IMR-90 (cell line): Measurements from ENCODE around the gene MYNN. TPM values are rescaled to one million over a fixed set of nuclear protein-coding genes. Genes with fewer than 3 reads are reported as not detected.

ENCODE experiments used
- ATAC-seq: fragments of 200-7000 bp; cut with Tn5 transposase; 2 replicates; pipeline ENCODE4 v1.9.1; 2020; ENCODE audit warnings: low read depth, mild to moderate bottlenecking, moderate library complexity
- BruUV-seq: library from RNA; stranded (reverse); fragments of 400-500 nt; replicated peaks from 2 replicates; lab custom pipeline; 2021; lab: Mats Ljungman, UMichigan
- CTCF ChIA-PET: fragments of 300-600 bp; formaldehyde crosslinking; extraction: SDS; loops from one replicate; lab custom pipeline; 2021; ENCODE audit warnings: antibody characterized with exemption; lab: Yijun Ruan, JAX
- POLR2A ChIA-PET: fragments of 300-600 bp; sonication (Branson Sonifier 250); formaldehyde crosslinking; loops from one replicate; lab custom pipeline; 2022; ENCODE audit warnings: antibody characterized with exemption; ENCODE audit not compliant: unreplicated experiment; lab: Charles Lee
- DNase-seq: peaks from one replicate; pipeline ENCODE4 v3.0.0; 2013
- H2AFZ ChIP-seq: replicated peaks from 2 replicates; pipeline ENCODE3; 2013; ENCODE audit warnings: low read length, mild to moderate bottlenecking; ENCODE audit not compliant: poor library complexity
- H2AK5ac ChIP-seq: 2 replicates; pipeline ENCODE4 v1.6.1; 2013; ENCODE audit warnings: low read depth, low read length, inconsistent platforms
- H2AK9ac ChIP-seq: replicated peaks from 2 replicates; pipeline ENCODE3; 2013; ENCODE audit warnings: mild to moderate bottlenecking, low read depth, low read length, moderate library complexity; ENCODE audit not compliant: poor library complexity
- H2BK120ac ChIP-seq: 2 replicates; pipeline ENCODE4 v1.6.1; 2013; ENCODE audit warnings: low read depth, low read length, inconsistent platforms
- H2BK15ac ChIP-seq: 3 replicates; pipeline ENCODE4 v1.6.1; 2013; ENCODE audit warnings: low read depth, low read length, inconsistent platforms
- H2BK20ac ChIP-seq: 2 replicates; pipeline ENCODE4 v1.6.1; 2013; ENCODE audit warnings: low read depth, mild to moderate bottlenecking, inconsistent platforms, low read length, moderate library complexity
- H2BK5ac ChIP-seq: 2 replicates; pipeline ENCODE4 v1.6.1; 2013; ENCODE audit warnings: mild to moderate bottlenecking, low read depth, low read length, inconsistent platforms; ENCODE audit not compliant: poor library complexity, severe bottlenecking
- H3K14ac ChIP-seq: replicated peaks from 2 replicates; pipeline ENCODE4 v1.6.1; 2013; ENCODE audit warnings: low read depth, low read length, inconsistent platforms
- H3K18ac ChIP-seq: 2 replicates; pipeline ENCODE4 v1.6.1; 2013; ENCODE audit warnings: low read depth, low read length, control low read depth
- H3K23ac ChIP-seq: 2 replicates; pipeline ENCODE4 v1.6.1; 2013; ENCODE audit warnings: low read depth, low read length, inconsistent platforms
- H3K27ac ChIP-seq: 2 replicates; pipeline ENCODE4 v1.5.1; 2013; ENCODE audit warnings: mild to moderate bottlenecking, control low read depth, low read length; ENCODE audit not compliant: insufficient read depth
- H3K27me3 ChIP-seq: 2 replicates; pipeline ENCODE4 v1.6.1; 2013; ENCODE audit warnings: low read length; ENCODE audit not compliant: control insufficient read depth, insufficient read depth
- H3K36me3 ChIP-seq: 2 replicates; pipeline ENCODE4 v1.6.1; 2013; ENCODE audit warnings: low read length, mixed read lengths; ENCODE audit not compliant: control insufficient read depth, insufficient read depth
- H3K4ac ChIP-seq: 2 replicates; pipeline ENCODE4 v1.6.1; 2013; ENCODE audit warnings: low read depth, low read length, inconsistent platforms
- H3K4me1 ChIP-seq: 2 replicates; pipeline ENCODE4 v1.6.1; 2013; ENCODE audit warnings: low read length, mixed read lengths; ENCODE audit not compliant: control insufficient read depth, insufficient read depth
- H3K4me2 ChIP-seq: 2 replicates; pipeline ENCODE4 v1.6.1; 2013; ENCODE audit warnings: low read depth, mild to moderate bottlenecking, control low read depth, low read length, moderate library complexity
- H3K4me3 ChIP-seq: 2 replicates; pipeline ENCODE4 v1.5.1; 2013; ENCODE audit warnings: low read depth, mild to moderate bottlenecking, control low read depth, low read length, moderate library complexity; ENCODE audit not compliant: insufficient read depth
- H3K56ac ChIP-seq: 2 replicates; pipeline ENCODE4 v1.6.1; 2013; ENCODE audit warnings: low read length, inconsistent platforms; ENCODE audit not compliant: insufficient read depth; ENCODE audit errors: extremely low read depth
- H3K79me1 ChIP-seq, 2 experiments: 2 replicates each; pipeline ENCODE4 v1.6.1; 2013; ENCODE audit warnings: low read length in 2 of 2, inconsistent platforms in 1 of 2, low read depth in 1 of 2
- H3K9ac ChIP-seq: 2 replicates; pipeline ENCODE4 v1.6.1; 2013; ENCODE audit warnings: low read depth, low read length, control low read depth
- H3K9me1 ChIP-seq: 2 replicates; pipeline ENCODE4 v1.6.1; 2013; ENCODE audit warnings: low read length, inconsistent platforms; ENCODE audit not compliant: insufficient read depth
- H3K9me3 ChIP-seq: 2 replicates; pipeline ENCODE4 v1.6.1; 2013; ENCODE audit warnings: low read length; ENCODE audit not compliant: control insufficient read depth, insufficient read depth
- H4K20me1 ChIP-seq: 2 replicates; pipeline ENCODE4 v1.6.1; 2013; ENCODE audit warnings: low read length, inconsistent platforms; ENCODE audit not compliant: insufficient read depth
- H4K5ac ChIP-seq: 2 replicates; pipeline ENCODE4 v1.6.1; 2013; ENCODE audit warnings: mild to moderate bottlenecking, low read depth, low read length, control low read depth
- H4K8ac ChIP-seq, 2 experiments: 2 replicates each; pipeline ENCODE4 v1.6.1; 2013; ENCODE audit warnings: low read depth in 2 of 2, low read length in 2 of 2, control low read depth in 1 of 2, inconsistent platforms in 1 of 2
- H4K91ac ChIP-seq: 2 replicates; pipeline ENCODE4 v1.6.1; 2013; ENCODE audit warnings: low read depth, low read length, inconsistent platforms; ENCODE audit not compliant: insufficient read depth
- CEBPB ChIP-seq: IDR thresholded peaks from 2 replicates; pipeline ENCODE4 v1.6.1; 2012; ENCODE audit warnings: low read depth, low read length, improper control_type of control experiment
- CHD1 ChIP-seq: IDR thresholded peaks from 2 replicates; pipeline ENCODE4 v1.6.1; 2012; ENCODE audit warnings: low read depth, low read length, improper control_type of control experiment
- FOS ChIP-seq: fragments of 150-350 bp; IDR thresholded peaks from 2 replicates; pipeline ENCODE4 v1.6.1; 2016; ENCODE audit warnings: low read depth, low read length
- MAFK ChIP-seq: IDR thresholded peaks from 2 replicates; pipeline ENCODE4 v1.6.1; 2012; ENCODE audit warnings: low read depth, low read length, improper control_type of control experiment
- MXI1 ChIP-seq: IDR thresholded peaks from 2 replicates; pipeline ENCODE4 v1.6.1; 2012; ENCODE audit warnings: low read depth, mild to moderate bottlenecking, low read length, moderate library complexity, borderline replicate concordance
- RCOR1 ChIP-seq: IDR thresholded peaks from 2 replicates; pipeline ENCODE4 v1.6.1; 2012; ENCODE audit warnings: mild to moderate bottlenecking, low read length, improper control_type of control experiment; ENCODE audit not compliant: insufficient replicate concordance
- RFX5 ChIP-seq: IDR thresholded peaks from 2 replicates; pipeline ENCODE4 v1.8.0; 2012; ENCODE audit warnings: low read depth, mild to moderate bottlenecking, low read length, moderate library complexity
- SMC3 ChIP-seq: fragments of 150-350 bp; IDR thresholded peaks from 2 replicates; pipeline ENCODE4 v1.6.1; 2016; ENCODE audit warnings: low read depth, mild to moderate bottlenecking, antibody characterized with exemption, low read length, moderate library complexity
- WGBS, 2 experiments: methylation state at CpG; one replicate each; pipeline versions ENCODE4 v1.1.5 to v1.1.7; 2013; ENCODE audit warnings: missing lambda C conversion rate in 2 of 2; ENCODE audit not compliant: insufficient read length in 1 of 2; ENCODE audit errors: extremely low coverage in 2 of 2; 5-methylcytosine and 5-hydroxymethylcytosine counted together
- dilution Hi-C: fragments of 300-500 bp; cut with HindIII; formaldehyde crosslinking; loops from one replicate; pipeline ENCODE4 v1.14.3; 2018; ENCODE audit warnings: low sequenced_read_pairs; ENCODE audit not compliant: unreplicated experiment
- in situ Hi-C: fragments of 300-500 bp; cut with MboI; formaldehyde crosslinking; loops from 3 replicates; pipeline ENCODE4 v1.14.3; 2019; ENCODE audit warnings: low sequenced_read_pairs, inconsistent platforms, mixed read lengths
- intact Hi-C: fragments of 100-400 bp; cut with micrococcal nuclease; formaldehyde crosslinking; loops from 2 replicates; pipeline ENCODE4 v1.10.0; 2022
- polyA plus RNA-seq, 3 experiments: library from polyadenylated mRNA; depleted of rRNA; stranded (reverse); fragments of >200 nt; gene quantifications; 2 replicates each; pipeline ENCODE4 v1.2.3, GENCODE V29; 2012; ENCODE audit warnings: low replicate concordance in 1 of 3
- total RNA-seq: library from RNA; depleted of rRNA; stranded (reverse); fragments of >200 nt; gene quantifications from 2 replicates; pipeline ENCODE4 v1.2.3, GENCODE V29; 2012
- TF ChIP-seq, protein P1 (sequence below): fragments of 150-350 bp; IDR thresholded peaks from 2 replicates; pipeline ENCODE4 v1.6.1; 2016; ENCODE audit warnings: low read depth, mild to moderate bottlenecking, low read length, moderate library complexity, borderline replicate concordance

The MYNN gene
- total and polyA plus RNA-seq, 2 of the 4 experiments (the other 2 are of a cell fraction) = 11.8 to 26.9 TPM

DNA sequence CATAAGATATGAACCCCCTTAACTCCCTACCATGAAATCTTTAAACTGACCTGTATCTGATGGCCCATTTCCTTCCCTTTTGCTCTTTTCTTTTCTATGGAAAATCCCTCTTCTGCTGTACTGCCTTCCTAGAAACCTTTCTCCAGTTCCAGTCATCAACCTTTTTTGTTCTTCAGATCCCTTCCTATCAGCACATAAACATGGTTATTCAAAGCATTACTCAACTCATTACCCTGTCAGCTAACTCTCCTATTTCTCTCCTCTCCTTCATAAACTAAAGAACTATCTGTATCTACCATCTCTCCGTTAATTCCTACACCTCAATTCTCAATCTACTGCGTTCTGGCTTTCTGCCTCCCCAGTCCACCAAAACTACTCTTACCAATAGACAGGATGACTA, 21.3 kb upstream of the MYNN start:
- Histone ChIP-seq H3K79me1 (no peaks in the 10 kb centered on the region), H3K36me3 (no peaks in the 10 kb centered on the region), H3K9ac (no peak overlapping the region), H3K56ac (no peak overlapping the region), H4K8ac (no peak overlapping the region), H3K18ac (no peak overlapping the region), H2BK15ac (no peak overlapping the region), H2BK20ac (no peak overlapping the region), H4K20me1 (no peaks in the 10 kb centered on the region), H4K91ac (no peak overlapping the region), H3K4me3 (no peak overlapping the region), H3K9me1 (no peaks in the 10 kb centered on the region), H2BK120ac (no peak overlapping the region), H3K27ac (no peak overlapping the region), H3K23ac (no peak overlapping the region), H2AK5ac (no peak overlapping the region), H4K5ac (no peak overlapping the region), H3K27me3 (peaks cover 2% of the 10 kb centered on the region), H3K4me1 (no peaks in the 10 kb centered on the region), H2AK9ac (no peak overlapping the region), H3K4ac (no peak overlapping the region), H3K9me3 (no peaks in the 10 kb centered on the region), H2AFZ (no peak overlapping the region), H2BK5ac (no peak overlapping the region), H3K14ac (no peak overlapping the region), H3K4me2 (no peak overlapping the region)
- ChIA-PET CTCF (no interaction called here), POLR2A (no interaction called here)
- no peak for DNase-seq
- no peak for ATAC-seq
- WGBS, 2 experiments = 100% methylated on average over 1 of the region's 2 CpGs; no CpG with 5 or more reads in 1 of the 2 experiments
- in situ Hi-C loops (loop anchor here (25.0 kb wide), 1 partner anchor 1665 kb away; the partner anchor contains the start of gene GOLIM4), dilution Hi-C loops (no loop called here), intact Hi-C loops (no loop called here)
- no TSS peak for BruUV-seq
- TF ChIP-seq CEBPB (no peak), SMC3 (no peak), MAFK (no peak), FOS (no peak), RCOR1 (no peak), MXI1 (no peak), CHD1 (no peak), RFX5 (no peak)
- TF ChIP-seq, protein P1, sequence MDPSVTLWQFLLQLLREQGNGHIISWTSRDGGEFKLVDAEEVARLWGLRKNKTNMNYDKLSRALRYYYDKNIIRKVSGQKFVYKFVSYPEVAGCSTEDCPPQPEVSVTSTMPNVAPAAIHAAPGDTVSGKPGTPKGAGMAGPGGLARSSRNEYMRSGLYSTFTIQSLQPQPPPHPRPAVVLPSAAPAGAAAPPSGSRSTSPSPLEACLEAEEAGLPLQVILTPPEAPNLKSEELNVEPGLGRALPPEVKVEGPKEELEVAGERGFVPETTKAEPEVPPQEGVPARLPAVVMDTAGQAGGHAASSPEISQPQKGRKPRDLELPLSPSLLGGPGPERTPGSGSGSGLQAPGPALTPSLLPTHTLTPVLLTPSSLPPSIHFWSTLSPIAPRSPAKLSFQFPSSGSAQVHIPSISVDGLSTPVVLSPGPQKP = no peak
